Skeletal muscle satellite cell (primary cell): ENCODE measurements around the gene C10orf62.
A peak's percentile ranks its signal among the peaks of the same experiment; 100 is the strongest.

ENCODE experiments used
- H3K27me3 ChIP-seq: 2 replicates; pipeline ENCODE4 v1.7.0; 2013; ENCODE audit warnings: low read length; ENCODE audit not compliant: control insufficient read depth, insufficient read depth
- H3K36me3 ChIP-seq: 2 replicates; pipeline ENCODE4 v1.7.0; 2013; ENCODE audit warnings: mild to moderate bottlenecking, control low read depth, low read length; ENCODE audit not compliant: insufficient read depth
- H3K4me1 ChIP-seq: 2 replicates; pipeline ENCODE4 v1.7.0; 2013; ENCODE audit warnings: low read length; ENCODE audit not compliant: control insufficient read depth, insufficient read depth
- H3K4me2 ChIP-seq: 2 replicates; pipeline ENCODE4 v1.7.0; 2013; ENCODE audit warnings: mild to moderate bottlenecking, low read length
- H3K4me3 ChIP-seq: 2 replicates; pipeline ENCODE4 v1.7.0; 2013; ENCODE audit warnings: low read length
- H3K9ac ChIP-seq: 2 replicates; pipeline ENCODE4 v1.7.0; 2013; ENCODE audit warnings: mild to moderate bottlenecking, low read depth, low read length, moderate library complexity
- H3K9me3 ChIP-seq: replicated peaks from 2 replicates; pipeline ENCODE4 v1.7.0; 2013; ENCODE audit warnings: mild to moderate bottlenecking, control low read depth, low read length

The C10orf62 gene

DNA sequence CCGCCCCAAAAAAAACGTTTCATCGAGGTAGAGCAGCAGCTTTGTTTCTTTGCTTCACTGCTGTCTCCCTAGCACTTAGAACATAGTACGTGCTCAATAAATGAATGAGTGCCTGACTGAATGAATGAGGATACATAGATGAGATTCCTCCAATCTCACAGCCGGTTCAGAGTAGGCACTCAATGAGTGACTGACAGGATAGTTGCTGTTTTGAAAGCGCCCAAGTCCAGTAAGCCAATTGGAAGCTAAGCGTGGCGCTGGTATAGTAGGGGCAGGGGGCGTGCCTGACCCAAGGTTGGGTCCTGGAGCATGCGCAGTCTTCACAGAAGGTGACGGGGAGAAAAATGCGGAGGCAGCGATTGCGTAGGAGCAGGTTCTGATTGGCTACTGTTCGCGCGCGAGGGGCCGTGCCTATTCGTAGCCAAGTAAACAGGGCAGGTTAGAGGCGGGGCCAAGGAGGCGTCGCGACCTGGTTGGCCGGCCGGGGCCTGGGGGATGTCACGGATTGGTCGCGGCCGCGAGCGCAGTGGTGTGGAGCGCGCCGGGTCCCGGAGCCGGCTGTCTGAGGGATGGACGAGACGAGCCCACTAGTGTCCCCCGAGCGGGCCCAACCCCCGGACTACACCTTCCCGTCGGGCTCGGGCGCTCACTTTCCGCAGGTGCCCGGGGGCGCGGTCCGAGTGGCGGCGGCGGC is 50.8 kb downstream of the C10orf62 start, which contains the start of gene PI4K2A:
Gene PI4K2A (plus strand): TSS at position 498 of the 694 bp plus-strand sequence. CDS start 72 bp downstream, at position 570.
- Histone ChIP-seq H3K4me3 (peak within 1 kb of the TSS; percentile 97), H3K9me3 (no peaks in the 10 kb centered on the region), H3K36me3 (peaks cover 15% of the 10 kb centered on the region), H3K4me1 (peaks cover 12% of the 10 kb centered on the region), H3K27me3 (no peaks in the 10 kb centered on the region), H3K9ac (peak within 1 kb of the TSS; percentile 96), H3K4me2 (peak within 1 kb of the TSS; percentile 87)
